ENCODE results near the gene GTF3A.

The GTF3A gene

DNA sequence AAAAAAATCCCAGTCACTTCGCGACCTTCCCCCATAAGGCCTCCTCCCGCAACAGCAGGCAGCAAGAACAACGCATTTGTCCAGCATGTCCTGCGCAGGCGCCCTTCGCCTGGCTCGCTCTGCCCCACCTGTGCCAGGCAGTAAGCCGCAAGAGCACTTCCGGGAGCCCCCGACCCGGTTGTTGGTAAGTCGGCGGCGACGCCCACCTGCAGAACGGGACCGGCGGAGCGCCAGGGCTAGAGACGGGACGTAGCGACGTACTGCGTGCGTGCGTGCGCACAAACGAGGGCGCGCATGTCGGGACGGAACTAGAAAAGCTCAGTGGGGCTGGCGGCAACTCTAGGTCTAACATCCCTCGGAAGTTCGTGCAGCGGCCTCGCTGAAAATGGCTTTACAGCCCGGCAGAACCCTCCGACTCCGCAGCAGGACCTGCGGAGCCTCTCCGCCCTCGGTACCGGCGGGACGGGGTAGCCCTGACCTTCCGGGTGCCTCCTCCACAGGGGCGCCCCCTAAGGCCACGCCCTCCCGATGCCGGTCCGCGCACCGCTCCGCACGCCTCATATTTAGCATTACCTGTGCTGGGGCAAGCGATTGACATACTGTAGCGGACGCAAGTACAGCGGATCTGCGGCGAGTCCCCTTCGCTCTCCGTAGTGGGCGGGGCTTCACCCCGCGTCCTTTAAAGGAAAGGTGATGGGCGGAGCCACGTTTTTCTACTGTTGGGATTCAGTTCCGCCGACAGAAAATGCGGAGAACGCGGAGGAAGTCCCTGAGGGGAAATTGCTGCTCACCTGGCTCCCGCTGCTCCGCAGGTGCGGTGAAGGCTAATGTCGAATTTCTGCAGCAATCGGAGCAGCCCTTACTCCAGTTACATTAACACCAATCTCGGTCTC, 25.8 kb downstream of the GTF3A start, which contains the start of gene MTIF3:
Gene MTIF3 (minus strand): TSS at position 629 of the 893 bp plus-strand sequence. CDS start 10,116 bp downstream, outside the sequence.
- peak; percentile 86 for DNase-seq

DNA sequence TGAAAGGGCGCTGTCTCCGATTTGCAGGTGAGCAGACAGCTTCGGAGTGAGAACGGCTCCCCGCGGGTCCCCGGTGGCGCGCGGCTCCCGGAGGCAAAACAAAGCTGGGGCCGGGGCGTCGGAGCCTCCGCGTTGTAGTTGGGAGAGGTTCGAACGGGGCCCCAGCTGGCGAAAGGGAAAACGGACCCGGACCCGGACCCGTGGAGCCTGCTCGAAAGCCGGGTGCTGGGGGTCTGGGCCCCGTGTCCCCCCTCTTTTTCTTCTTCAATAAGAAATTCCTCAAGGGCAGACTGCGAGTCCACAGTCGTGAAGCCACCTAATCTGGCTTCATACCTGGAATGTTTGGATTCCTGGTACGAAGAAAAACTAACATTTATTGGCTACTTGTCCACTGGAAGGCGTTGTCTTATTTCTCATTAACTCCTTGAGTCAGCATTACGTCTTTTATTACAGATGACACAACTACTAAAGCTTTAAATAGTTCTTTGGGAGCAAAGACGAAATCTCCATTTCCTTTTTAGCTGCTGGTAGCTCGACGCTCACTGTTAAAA, 26.6 kb downstream of the GTF3A start:
- no peak for DNase-seq

DNA sequence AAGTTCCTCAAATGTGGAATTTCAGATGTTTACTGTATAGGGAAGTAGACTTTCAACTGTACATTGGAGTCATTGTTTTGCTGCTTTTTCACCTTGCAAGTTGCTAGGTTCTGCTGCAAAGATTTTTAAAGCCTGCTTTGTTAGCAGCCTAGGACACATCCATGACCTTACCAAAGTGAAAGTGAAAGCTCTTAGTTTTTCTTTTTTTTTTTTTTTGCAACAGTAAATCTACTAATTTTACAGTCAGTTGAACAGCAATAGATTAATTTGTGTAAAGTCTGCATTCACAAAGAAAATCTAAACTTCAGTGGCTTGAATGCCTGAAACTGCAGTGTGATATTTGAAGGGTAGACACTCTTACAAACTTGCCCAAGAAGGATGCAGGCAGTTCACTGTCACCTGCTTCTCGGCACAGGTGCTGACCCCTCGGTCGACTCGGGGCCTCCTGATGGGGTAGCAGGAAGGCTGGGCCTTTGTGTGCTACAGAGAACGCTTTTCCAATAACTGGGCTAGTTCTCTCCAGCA, 31.0 kb downstream of the GTF3A start:
- no peak for DNase-seq

DNA sequence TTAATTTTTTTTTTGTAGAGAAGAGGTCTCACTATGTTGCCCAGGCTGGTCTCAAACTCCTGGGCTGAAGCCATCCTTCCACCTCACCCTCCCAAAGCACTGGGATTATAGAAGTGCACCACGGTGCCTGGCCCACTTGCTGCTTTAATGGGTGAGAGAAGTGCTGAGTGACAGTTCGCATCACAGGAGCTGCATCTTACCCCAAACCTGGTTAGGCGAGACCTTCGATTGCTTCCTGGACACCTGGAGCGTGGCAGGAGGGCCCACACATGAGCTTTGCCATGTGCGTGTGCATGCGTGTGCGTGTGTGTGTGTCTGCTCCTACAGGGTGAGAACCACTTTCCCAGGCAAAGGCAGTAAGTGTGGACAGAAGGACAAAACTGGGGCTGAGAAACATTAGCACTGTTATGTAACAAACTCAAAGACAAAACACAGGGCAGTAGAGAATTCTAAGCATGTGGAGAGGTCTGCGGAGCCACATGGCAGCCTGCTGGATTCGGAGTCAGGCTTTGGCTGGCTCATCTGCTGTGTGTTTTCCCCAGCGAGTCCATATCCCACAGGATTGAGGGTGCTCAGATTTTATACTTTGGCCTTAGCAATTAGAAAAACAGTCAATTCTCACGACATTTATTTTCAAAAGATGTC, 37.6 kb downstream of the GTF3A start:
- no peak for DNase-seq

DNA sequence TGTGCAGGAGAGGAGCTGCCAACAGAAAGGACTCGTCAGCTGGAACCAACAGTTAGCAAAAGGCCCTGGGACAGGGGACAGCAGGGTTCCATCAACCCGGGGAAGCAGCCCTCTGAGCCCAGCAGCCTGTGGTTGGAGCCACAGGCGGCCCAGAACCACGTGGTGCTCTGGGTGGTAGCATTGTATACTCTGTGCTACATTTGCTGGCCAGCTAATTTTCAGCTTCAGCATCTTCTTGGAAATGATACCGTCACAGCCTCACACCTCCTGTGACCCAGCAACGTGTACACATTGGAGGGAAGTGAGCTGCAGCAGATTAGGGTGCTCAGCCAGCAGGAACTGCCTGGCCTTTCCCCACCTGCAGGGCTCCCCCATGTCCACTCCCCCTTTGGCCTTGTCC, 39.1 kb downstream of the GTF3A start:
- DNase-seq = no peak

DNA sequence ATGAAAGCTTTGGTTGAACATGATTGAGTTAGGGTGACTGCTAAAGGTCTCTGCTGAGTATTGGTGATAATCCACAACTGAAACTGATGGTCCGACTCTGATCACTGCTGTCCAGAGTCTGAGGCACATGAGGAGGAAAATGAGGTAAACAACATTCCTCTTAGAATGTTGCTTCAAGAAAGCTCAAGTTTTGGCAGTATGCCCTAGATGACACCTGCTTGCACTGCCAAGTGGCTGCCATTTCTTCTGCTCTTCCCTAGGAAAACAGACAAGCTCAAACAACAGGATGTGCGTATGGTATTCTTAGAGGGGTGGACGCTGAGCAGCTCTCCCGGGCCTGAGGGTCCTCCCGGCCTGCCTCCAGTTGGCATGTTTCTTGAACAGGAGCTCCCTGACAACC, 41.2 kb downstream of the GTF3A start:
- no peak for DNase-seq

DNA sequence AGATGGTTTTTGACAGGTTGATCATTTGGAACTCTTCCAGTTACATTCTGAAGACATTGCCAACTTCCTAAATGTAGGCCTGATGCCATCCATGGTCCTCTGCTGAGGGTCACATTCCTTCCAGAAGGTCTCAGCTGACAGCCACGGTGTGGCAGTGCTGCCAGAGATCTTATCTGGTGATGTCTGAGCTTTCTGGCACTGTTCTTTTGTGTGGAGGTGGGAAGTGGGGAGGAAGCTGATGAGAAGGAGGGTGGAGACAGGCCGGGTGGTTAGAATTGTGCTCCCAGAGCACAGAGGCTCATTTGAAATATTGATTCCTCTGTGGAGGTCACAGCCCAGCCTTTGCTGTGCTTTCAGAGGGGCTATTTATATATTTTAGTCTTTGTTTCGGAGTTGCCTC, 42.1 kb downstream of the GTF3A start:
- DNase-seq = no peak

DNA sequence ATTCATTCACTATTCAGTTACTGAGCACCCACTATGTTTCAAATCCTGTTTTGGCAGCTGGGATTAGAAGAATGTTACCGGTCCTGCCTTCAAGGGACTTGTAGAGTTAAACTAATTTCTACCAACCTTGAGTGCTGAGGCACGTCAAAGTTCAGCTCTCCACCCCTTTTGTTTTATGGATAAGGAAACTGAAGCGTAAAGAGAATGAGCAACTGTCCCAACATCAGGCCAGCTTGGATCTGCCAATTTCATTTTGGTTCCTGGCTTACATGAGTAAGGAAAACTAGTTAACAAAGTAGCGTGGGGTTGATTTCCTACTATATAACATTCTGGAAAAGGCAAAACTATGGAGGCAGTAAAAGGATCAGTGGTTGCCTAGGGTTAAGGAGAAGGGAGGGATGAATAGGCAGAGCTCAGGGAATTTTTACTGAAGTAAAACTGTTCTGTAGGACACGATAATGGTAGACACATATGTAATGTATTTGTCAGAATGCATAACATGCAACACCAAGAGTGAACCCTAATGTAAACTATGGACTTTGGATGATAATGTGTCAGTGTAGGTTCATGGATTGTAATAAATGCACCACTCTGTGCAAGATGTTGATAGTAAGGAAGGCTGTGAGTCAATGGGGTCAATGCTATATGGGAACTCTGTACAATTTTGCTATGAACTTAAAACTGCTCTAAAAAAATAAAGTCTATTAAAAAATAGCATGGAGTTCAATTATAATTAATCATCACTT, 45.8 kb downstream of the GTF3A start:
- no peak for DNase-seq

DNA sequence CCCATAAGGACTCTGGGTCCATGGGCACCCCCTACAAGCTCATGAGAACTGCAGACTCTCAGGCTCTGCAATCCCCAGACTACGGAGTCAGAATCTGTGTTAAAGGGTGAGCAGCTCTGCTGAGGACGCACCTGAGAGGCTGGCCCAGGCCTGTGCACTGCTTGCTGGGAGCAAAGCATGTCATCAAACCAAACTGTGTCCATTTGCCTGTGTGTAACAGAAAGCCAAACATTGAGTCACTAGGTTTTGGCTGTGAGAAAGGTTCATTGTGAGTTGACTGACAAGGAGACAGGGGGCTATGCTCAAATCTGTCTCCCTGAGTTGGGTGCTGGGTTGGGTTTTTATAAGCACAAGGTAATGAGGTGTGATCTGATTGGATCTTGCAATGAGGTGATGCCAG, 48.0 kb downstream of the GTF3A start:
- DNase-seq = no peak

DNA sequence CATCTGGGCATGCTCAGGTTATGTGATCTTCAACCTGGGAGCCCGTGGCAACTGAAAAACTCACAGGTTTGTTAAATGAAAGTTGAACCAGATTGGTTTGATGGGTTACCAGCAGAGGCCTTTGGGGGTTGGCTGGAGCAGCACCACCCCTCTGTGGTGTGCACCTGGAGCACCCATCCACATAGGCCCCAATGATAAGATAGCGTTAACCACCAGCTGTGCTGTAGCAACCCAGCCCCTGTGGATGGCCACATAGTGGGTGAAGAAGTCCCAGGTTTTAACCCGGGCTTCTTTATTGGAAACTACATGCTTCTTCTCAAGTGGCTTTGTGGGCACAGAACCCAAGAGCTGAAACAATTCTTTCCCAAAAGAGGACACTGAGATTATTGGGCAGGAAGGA, 48.5 kb downstream of the GTF3A start:
- no peak for DNase-seq

DNA sequence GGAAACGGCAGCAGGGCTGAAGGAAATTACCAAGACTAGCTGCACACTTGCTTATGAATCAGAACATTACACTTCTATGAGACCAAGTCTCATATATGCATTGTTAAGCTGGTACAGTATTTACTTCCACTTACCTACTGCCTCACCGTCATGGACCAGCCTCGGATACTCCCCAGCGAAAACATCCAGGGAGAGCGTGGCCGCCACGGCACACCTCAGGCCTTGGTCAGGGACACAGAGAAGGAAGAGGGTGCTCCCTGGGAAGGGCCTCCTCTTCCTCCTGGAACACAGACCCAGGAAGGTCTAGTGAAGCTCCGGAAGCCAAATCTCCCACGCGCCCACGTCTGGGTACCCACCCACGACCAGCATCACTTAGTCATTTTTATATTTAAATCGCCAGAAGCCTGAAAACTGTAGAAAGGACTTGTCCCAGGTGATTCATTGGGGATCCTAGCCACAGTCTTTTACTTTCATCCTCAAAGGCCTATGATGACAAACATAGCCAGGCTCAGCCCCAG, 50.4 kb downstream of the GTF3A start:
- no peak for DNase-seq

DNA sequence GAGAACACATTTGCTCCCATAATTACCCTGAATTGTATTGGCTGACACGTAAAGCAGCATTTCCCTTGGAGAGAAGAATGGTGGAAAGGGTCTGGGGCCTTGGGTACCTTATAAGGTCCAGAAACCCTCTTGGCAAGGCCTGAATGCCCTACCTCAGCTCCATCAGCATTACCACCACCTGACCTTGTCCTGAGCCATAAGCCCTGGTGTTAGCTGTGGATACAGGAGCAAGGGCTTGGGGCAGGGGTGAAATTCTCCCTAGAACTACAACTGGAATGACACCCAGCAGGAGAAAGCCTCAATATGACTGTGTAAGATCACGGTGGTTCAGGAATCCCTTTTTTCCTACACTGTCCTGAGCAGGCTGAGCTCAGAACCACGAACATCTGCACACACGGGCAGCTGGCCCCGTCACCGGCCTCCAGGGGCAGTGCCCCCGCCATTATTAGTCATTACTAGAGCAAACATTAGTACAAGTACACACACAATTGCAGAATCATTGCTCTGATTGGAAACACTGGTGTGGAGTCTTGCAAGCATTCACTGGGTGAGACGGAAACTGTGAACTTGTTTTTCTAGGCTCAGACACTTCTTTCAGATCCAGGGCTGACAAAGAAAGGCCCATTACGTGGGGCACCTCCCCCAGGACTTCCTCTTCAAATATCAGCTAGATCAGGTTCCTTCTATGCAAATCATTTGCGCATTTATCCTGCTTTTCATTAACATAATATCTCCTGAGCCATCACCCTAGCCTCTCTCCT, 52.7 kb downstream of the GTF3A start:
- DNase-seq = no peak

DNA sequence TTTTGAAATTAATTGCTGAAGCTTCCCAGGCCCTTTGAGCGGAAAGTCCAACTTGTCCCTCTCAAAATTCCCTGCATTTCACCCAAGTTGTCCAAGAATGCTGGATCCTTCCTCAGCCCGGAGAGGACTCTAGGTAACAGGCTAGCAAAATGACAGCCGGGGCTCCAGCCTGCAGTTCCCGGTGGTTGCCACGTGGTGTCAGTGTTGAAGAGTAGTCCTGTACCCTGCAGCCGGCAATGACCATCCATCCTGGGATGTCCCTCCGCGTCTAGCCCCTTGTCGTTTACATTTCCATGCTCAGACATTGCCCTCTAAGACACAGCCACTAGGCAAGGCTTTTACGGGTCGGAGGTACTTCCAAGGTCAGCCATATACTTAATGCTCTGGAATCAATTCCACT, 57.3 kb downstream of the GTF3A start:
- no peak for DNase-seq

DNA sequence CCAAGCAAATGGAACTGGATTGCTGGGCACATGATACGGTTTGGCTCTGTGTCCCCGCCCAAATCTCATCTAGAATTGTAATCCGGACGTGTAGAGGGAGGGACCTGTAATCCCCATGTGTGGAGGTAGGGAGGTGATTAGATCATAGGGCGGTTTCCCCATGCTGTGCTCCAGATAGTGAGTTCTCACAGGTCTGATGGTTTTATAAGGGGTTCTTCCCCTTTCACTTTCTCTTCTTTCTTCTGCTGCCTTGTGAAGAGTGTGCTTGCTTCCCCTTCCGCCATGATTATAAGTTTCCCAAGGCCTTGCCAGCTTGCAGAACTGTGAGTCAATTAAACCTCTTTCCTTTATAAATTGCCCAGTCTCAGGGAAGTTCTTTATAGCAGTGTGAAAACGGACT, 58.6 kb downstream of the GTF3A start:
- no peak for DNase-seq

DNA sequence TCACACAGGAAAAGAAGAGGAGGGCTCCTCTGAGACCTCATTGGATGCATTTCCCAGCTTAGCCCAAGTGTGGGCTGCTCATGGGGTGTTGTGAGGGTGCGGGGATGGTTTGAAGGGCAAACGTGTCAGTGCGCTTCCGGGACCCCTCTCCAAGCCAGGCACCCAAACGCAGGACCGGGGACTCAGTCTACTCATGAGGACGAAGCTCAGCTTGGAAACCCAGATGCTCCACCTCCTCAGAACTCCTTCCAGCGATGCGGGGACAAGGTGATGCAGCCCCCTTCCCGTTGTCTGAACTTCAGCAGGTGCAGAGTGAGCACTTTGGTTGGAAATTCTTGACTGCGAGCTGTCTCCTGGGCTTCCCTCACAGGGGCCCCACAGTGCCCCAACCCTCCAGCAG, 59.0 kb downstream of the GTF3A start:
- no peak for DNase-seq

Measured in NCI-H2171 (cell line).